H1 (cell line): Measurements from ENCODE around the gene DNAH10. TPM values are rescaled to one million over a fixed set of nuclear protein-coding genes. Genes with fewer than 3 reads are reported as not detected.

ENCODE experiments used
- CTCF ChIA-PET: fragments of 300-600 bp; sonication (Branson Sonifier 250); formaldehyde crosslinking; loops from one replicate; lab custom pipeline; 2021; ENCODE audit not compliant: partially characterized antibody; lab: Charles Lee
- POLR2A ChIA-PET: fragments of 300-600 bp; sonication (Branson Sonifier 250); formaldehyde crosslinking; loops from one replicate; lab custom pipeline; 2021; ENCODE audit warnings: inconsistent platforms; ENCODE audit not compliant: partially characterized antibody; lab: Charles Lee
- DNase-seq, 2 experiments: peaks; one replicate each; pipeline versions ENCODE4 v3.0.0 to v3.0.0-alpha.2; 2010 to 2022; ENCODE audit warnings: low spot score in 2 of 2, low read depth in 1 of 2, mixed read lengths in 1 of 2
- FAIRE-seq: peaks from 2 replicates; lab custom pipeline; 2011; peaks lifted over from hg19 to GRCh38; lab: Jason Lieb, UNC
- H2AFZ ChIP-seq: 2 replicates; pipeline ENCODE4 v1.8.1; 2012; ENCODE audit warnings: low read length, inconsistent platforms
- H2AK5ac ChIP-seq: 2 replicates; pipeline ENCODE4 v1.6.1; 2013; ENCODE audit warnings: low read depth, low read length
- H2BK120ac ChIP-seq: replicated peaks from 2 replicates; pipeline ENCODE3; 2013; ENCODE audit warnings: low read depth, low read length, inconsistent platforms
- H2BK12ac ChIP-seq: 2 replicates; pipeline ENCODE4 v1.6.1; 2013; ENCODE audit warnings: low read depth, low read length
- H2BK15ac ChIP-seq: 2 replicates; pipeline ENCODE4 v1.6.1; 2013; ENCODE audit warnings: low read length
- H2BK20ac ChIP-seq: 2 replicates; pipeline ENCODE4 v1.6.1; 2013; ENCODE audit warnings: low read length
- H2BK5ac ChIP-seq: 2 replicates; pipeline ENCODE4 v1.6.1; 2013; ENCODE audit warnings: low read depth, low read length
- H3K14ac ChIP-seq: 2 replicates; pipeline ENCODE4 v1.6.1; 2013; ENCODE audit warnings: inconsistent platforms; ENCODE audit not compliant: insufficient read length
- H3K18ac ChIP-seq: 2 replicates; pipeline ENCODE4 v1.6.1; 2013; ENCODE audit warnings: low read length; ENCODE audit errors: extremely low read depth
- H3K23ac ChIP-seq: 2 replicates; pipeline ENCODE4 v1.6.1; 2013; ENCODE audit warnings: inconsistent platforms; ENCODE audit not compliant: insufficient read length
- H3K23me2 ChIP-seq: 2 replicates; pipeline ENCODE4 v1.6.1; 2013; ENCODE audit warnings: low read depth, low read length
- H3K27ac ChIP-seq: 2 replicates; pipeline ENCODE4 v1.6.1; 2011; ENCODE audit warnings: low read depth, low read length, inconsistent platforms
- H3K27me3 ChIP-seq, 4 experiments: replicated peaks in 1 of 4; 1 replicate in 1 of 4; 2 replicates in 3 of 4; pipeline versions ENCODE4 v1.6.1 to v1.8.1; 2011 to 2013; ENCODE audit warnings: low read length in 3 of 4, mild to moderate bottlenecking in 3 of 4, inconsistent platforms in 2 of 4, mixed read lengths in 2 of 4, moderate library complexity in 1 of 4; ENCODE audit not compliant: control insufficient read depth in 3 of 4, insufficient read depth in 3 of 4; ENCODE audit errors: extremely low read depth in 1 of 4
- H3K36me3 ChIP-seq, 4 experiments: 2 replicates each; pipeline versions ENCODE4 v1.6.1 to v1.8.1; 2011 to 2013; ENCODE audit warnings: mild to moderate bottlenecking in 4 of 4, low read length in 3 of 4, moderate library complexity in 2 of 4, control low read depth in 1 of 4, inconsistent platforms in 1 of 4; ENCODE audit not compliant: insufficient read depth in 4 of 4, control insufficient read depth in 2 of 4
- H3K4ac ChIP-seq: replicated peaks from 2 replicates; pipeline ENCODE3; 2013; ENCODE audit warnings: low read length, low read depth, mixed read lengths, inconsistent platforms; ENCODE audit not compliant: insufficient read length
- H3K4me1 ChIP-seq, 4 experiments: replicated peaks in 1 of 4; 1 replicate in 1 of 4; 2 replicates in 3 of 4; pipeline versions ENCODE4 v1.6.1 to v1.8.1; 2011 to 2013; ENCODE audit warnings: low read length in 3 of 4, inconsistent platforms in 2 of 4, mixed read lengths in 1 of 4; ENCODE audit not compliant: insufficient read depth in 4 of 4, control insufficient read depth in 3 of 4
- H3K4me2 ChIP-seq, 2 experiments: 2 replicates each; pipeline versions ENCODE4 v1.6.1 to v1.8.1; 2011 to 2013; ENCODE audit warnings: low read depth in 2 of 2, low read length in 2 of 2, control low read depth in 1 of 2, inconsistent platforms in 1 of 2, mild to moderate bottlenecking in 1 of 2; ENCODE audit not compliant: insufficient read depth in 1 of 2
- H3K4me3 ChIP-seq, 4 experiments: fragments of 200-600, 300-600 bp in 1 of 4; sonication (generic), shearing (Covaris generic), sonication (Bioruptor Twin) in 1 of 4; 2 replicates each; pipeline versions ENCODE4 v1.5.1 to v1.8.1; 2011 to 2016; ENCODE audit warnings: low read length in 4 of 4, low read depth in 3 of 4, control low read depth in 2 of 4, inconsistent platforms in 2 of 4, mild to moderate bottlenecking in 2 of 4, mixed read lengths in 1 of 4, moderate library complexity in 1 of 4; ENCODE audit not compliant: insufficient read depth in 2 of 4; ENCODE audit errors: extremely low read depth in 1 of 4
- H3K56ac ChIP-seq: replicated peaks from 2 replicates; pipeline ENCODE3; 2013; ENCODE audit warnings: low read depth, mild to moderate bottlenecking, mixed read lengths, low read length, inconsistent platforms; ENCODE audit not compliant: insufficient read length
- H3K79me1 ChIP-seq: 2 replicates; pipeline ENCODE4 v1.6.1; 2013; ENCODE audit warnings: low read depth, low read length, control low read depth
- H3K79me2 ChIP-seq, 2 experiments: 2 replicates each; pipeline versions ENCODE4 v1.6.1 to v1.8.1; 2012 to 2013; ENCODE audit warnings: low read length in 2 of 2, mild to moderate bottlenecking in 2 of 2, inconsistent platforms in 1 of 2; ENCODE audit not compliant: insufficient read depth in 2 of 2, control insufficient read depth in 1 of 2
- H3K9ac ChIP-seq, 4 experiments: replicated peaks in 1 of 4; 1 replicate in 1 of 4; 2 replicates in 3 of 4; pipeline versions ENCODE4 v1.6.1 to v1.8.1; 2011 to 2013; ENCODE audit warnings: low read depth in 3 of 4, low read length in 3 of 4, control low read depth in 2 of 4, mild to moderate bottlenecking in 2 of 4, moderate library complexity in 2 of 4, inconsistent platforms in 1 of 4; ENCODE audit errors: extremely low read depth in 1 of 4
- H3K9me3 ChIP-seq, 2 experiments: 2 replicates each; pipeline versions ENCODE4 v1.6.1 to v1.8.1; 2012 to 2013; ENCODE audit warnings: mild to moderate bottlenecking in 2 of 2, moderate library complexity in 2 of 2, control low read depth in 1 of 2, inconsistent platforms in 1 of 2, low read depth in 1 of 2, low read length in 1 of 2, mixed read lengths in 1 of 2; ENCODE audit not compliant: insufficient read depth in 2 of 2
- H4K20me1 ChIP-seq, 2 experiments: replicated peaks in 1 of 2; 2 replicates each; pipeline versions ENCODE3 to v1.8.1; 2011 to 2013; ENCODE audit warnings: inconsistent platforms in 2 of 2, low read length in 2 of 2, mild to moderate bottlenecking in 1 of 2; ENCODE audit not compliant: insufficient read depth in 2 of 2, control insufficient read depth in 1 of 2
- H4K5ac ChIP-seq: 2 replicates; pipeline ENCODE4 v1.6.1; 2013; ENCODE audit warnings: low read length, low read depth, mixed read lengths, inconsistent platforms; ENCODE audit not compliant: insufficient read length
- H4K8ac ChIP-seq: 2 replicates; pipeline ENCODE4 v1.8.0; 2013; ENCODE audit warnings: mild to moderate bottlenecking, moderate library complexity, low read length, inconsistent platforms; ENCODE audit not compliant: insufficient read depth; ENCODE audit errors: extremely low read depth
- H4K91ac ChIP-seq: replicated peaks from 2 replicates; pipeline ENCODE3; 2013; ENCODE audit warnings: low read length, mixed read lengths, inconsistent platforms; ENCODE audit not compliant: insufficient read length
- CBX8 ChIP-seq: fragments of 300-800, 300-1000 bp; sonication (generic); IDR thresholded peaks from 2 replicates; pipeline ENCODE4 v1.7.1; 2016; ENCODE audit warnings: low read depth, low read length, borderline replicate concordance
- CEBPB ChIP-seq: IDR thresholded peaks from 2 replicates; pipeline ENCODE4 v1.6.1; 2012; ENCODE audit warnings: low read depth, low read length
- CHD1 ChIP-seq: IDR thresholded peaks from 2 replicates; pipeline ENCODE4 v1.6.1; 2012; ENCODE audit warnings: low read depth, low read length, improper control_type of control experiment
- EP300 ChIP-seq, 2 experiments: IDR thresholded peaks; 1 replicate in 1 of 2; 2 replicates in 1 of 2; pipeline ENCODE4 v1.6.1; 2011 to 2012; ENCODE audit warnings: low read depth in 2 of 2, low read length in 2 of 2, mild to moderate bottlenecking in 2 of 2, borderline replicate concordance in 1 of 2, inconsistent platforms in 1 of 2, moderate library complexity in 1 of 2
- KDM5A ChIP-seq: fragments of 200-600 bp; IDR thresholded peaks from 2 replicates; pipeline ENCODE4 v1.7.1; 2012; ENCODE audit warnings: mild to moderate bottlenecking, low read length, inconsistent platforms, mixed read lengths
- MAFK ChIP-seq: IDR thresholded peaks from 2 replicates; pipeline ENCODE4 v1.6.1; 2012; ENCODE audit warnings: low read depth, mild to moderate bottlenecking, improper control_type of control experiment, low read length
- RAD21 ChIP-seq, 2 experiments: IDR thresholded peaks in 1 of 2; conservative IDR thresholded peaks in 1 of 2; 2 replicates each; pipeline ENCODE4 v1.6.1; 2011; ENCODE audit warnings: low read depth in 2 of 2, low read length in 2 of 2, improper control_type of control experiment in 1 of 2, inconsistent platforms in 1 of 2, mild to moderate bottlenecking in 1 of 2, moderate library complexity in 1 of 2
- RFX5 ChIP-seq: IDR thresholded peaks from 2 replicates; pipeline ENCODE4 v1.6.1; 2011; ENCODE audit warnings: low read depth, low read length, improper control_type of control experiment, borderline replicate concordance
- SIRT6 ChIP-seq: IDR thresholded peaks from one replicate; pipeline ENCODE4 v1.7.1; 2012; ENCODE audit warnings: low read length, inconsistent platforms
- SP1 ChIP-seq: IDR thresholded peaks from 2 replicates; pipeline ENCODE4 v1.6.1; 2011; ENCODE audit warnings: low read depth, low read length
- TAF7 ChIP-seq: optimal IDR thresholded peaks from 2 replicates; pipeline ENCODE3; 2011; ENCODE audit warnings: low read depth, mild to moderate bottlenecking, inconsistent platforms, low read length, moderate library complexity, borderline replicate concordance
- TBP ChIP-seq: IDR thresholded peaks from 2 replicates; pipeline ENCODE4 v1.6.1; 2011; ENCODE audit warnings: low read depth, low read length, improper control_type of control experiment
- WGBS, 2 experiments: shearing (Covaris generic) in 1 of 2; methylation state at CpG; one replicate each; pipeline versions ENCODE4 v1.1.6 to v1.1.7; 2013 to 2015; ENCODE audit warnings: low lambda C conversion rate in 2 of 2, mixed read lengths in 2 of 2, inconsistent platforms in 1 of 2, low coverage in 1 of 2, missing lambda C conversion rate in 1 of 2; ENCODE audit not compliant: insufficient replicate concordance in 2 of 2, insufficient coverage in 1 of 2, insufficient read length in 1 of 2; ENCODE audit errors: extremely low coverage in 1 of 2, missing lambda C conversion rate in 1 of 2; 5-methylcytosine and 5-hydroxymethylcytosine counted together
- polyA plus RNA-seq, 7 experiments: library from polyadenylated mRNA; depleted of rRNA in 3 of 7; stranded (reverse) in 5 of 7; unstranded in 2 of 7; fragments of >200 nt in 5 of 7; fragments of 200-250 nt in 2 of 7; gene quantifications; 1 replicate in 5 of 7; 2 replicates in 1 of 7; 4 replicates in 1 of 7; pipeline versions ENCODE4 v1.2.1 to v1.2.3, GENCODE V29; 2011 to 2013; ENCODE audit warnings: missing spikeins in 2 of 7, mixed read lengths in 2 of 7
- total RNA-seq: library from RNA; stranded (reverse); fragmentation: NEBNext Ultra II Directional; extraction: Animal tissue kit (Norgen Biotek cat#: 25700); gene quantifications from 2 replicates; pipeline ENCODE4 v1.2.1, GENCODE V29; 2021
- TF ChIP-seq, protein P1 (sequence below): IDR thresholded peaks from 2 replicates; pipeline ENCODE4 v1.6.1; 2012; ENCODE audit warnings: low read length, inconsistent platforms

Gene DNAH10
- total and polyA plus RNA-seq, 2 of the 8 experiments (the other 6 are each of a cell fraction or from before 2014, with no cell fraction given), result 0.02 to 0.24 TPM

DNA sequence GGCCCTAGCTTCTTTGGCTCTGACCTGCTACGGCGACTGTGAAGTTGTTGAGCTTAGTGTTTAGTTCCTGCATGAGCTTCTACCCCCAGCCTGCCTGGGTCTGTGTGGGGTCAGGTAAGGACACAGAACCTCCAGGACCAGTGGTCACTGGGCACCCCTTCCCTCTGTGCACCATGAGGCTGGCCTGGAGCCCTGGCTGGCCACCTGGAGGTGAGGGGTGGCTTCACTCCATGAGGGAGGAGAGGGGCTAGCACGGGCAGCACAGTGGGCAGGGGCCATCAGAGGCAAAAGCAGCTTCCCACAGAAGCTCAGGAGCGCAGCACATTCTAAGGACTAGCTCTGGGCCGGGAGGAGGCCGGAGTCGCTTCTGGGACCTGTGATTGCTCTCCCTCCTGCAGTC is 173.9 kb downstream of the DNAH10 start:
- Histone ChIP-seq H4K5ac (no peak overlapping the region), H2BK20ac (no peak overlapping the region), H4K20me1 (no peaks in the 10 kb centered on the region), H3K4me3 (no peak overlapping the region), H3K4me2 (no peak overlapping the region), H3K23ac (no peak overlapping the region), H3K9ac (no peak overlapping the region), H3K27ac (no peak overlapping the region), H3K56ac (no peak overlapping the region), H3K14ac (no peak overlapping the region), H2BK120ac (no peak overlapping the region), H4K8ac (no peak overlapping the region), H3K18ac (no peak overlapping the region), H3K23me2 (no peaks in the 10 kb centered on the region), H3K9me3 (no peaks in the 10 kb centered on the region), H4K91ac (no peak overlapping the region), H2AK5ac (no peak overlapping the region), H2BK15ac (no peak overlapping the region), H3K79me2 (no peaks in the 10 kb centered on the region), H2BK12ac (no peak overlapping the region), H3K4me1 (no peaks in the 10 kb centered on the region), H3K79me1 (no peaks in the 10 kb centered on the region), H3K36me3 (no peaks in the 10 kb centered on the region), H2BK5ac (no peak overlapping the region), H2AFZ (no peak overlapping the region), H3K27me3 (peaks cover 0 to 2% (median 0%) of the 10 kb centered on the region in 4 experiments; a peak in 1 of 7 replicates), H3K4ac (no peak overlapping the region)
- FAIRE-seq (no peak), DNase-seq (no peak)
- CTCF ChIA-PET, result interaction anchor here (0.7 to 5.2 kb wide), 8 partner anchors 9 to 136 kb away, joined by 3 to 26 read pairs (median 4); no protein-coding TSS in a partner anchor
- POLR2A ChIA-PET, result no interaction called here
- WGBS, 2 experiments, result 80% methylated on average over 6 of the region's 7 CpGs; no CpG with 5 or more reads in 1 of the 2 experiments
- TF ChIP-seq, protein P1, sequence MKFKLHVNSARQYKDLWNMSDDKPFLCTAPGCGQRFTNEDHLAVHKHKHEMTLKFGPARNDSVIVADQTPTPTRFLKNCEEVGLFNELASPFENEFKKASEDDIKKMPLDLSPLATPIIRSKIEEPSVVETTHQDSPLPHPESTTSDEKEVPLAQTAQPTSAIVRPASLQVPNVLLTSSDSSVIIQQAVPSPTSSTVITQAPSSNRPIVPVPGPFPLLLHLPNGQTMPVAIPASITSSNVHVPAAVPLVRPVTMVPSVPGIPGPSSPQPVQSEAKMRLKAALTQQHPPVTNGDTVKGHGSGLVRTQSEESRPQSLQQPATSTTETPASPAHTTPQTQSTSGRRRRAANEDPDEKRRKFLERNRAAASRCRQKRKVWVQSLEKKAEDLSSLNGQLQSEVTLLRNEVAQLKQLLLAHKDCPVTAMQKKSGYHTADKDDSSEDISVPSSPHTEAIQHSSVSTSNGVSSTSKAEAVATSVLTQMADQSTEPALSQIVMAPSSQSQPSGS, result no peak
- TF ChIP-seq KDM5A (no peak), CHD1 (no peak), TBP (no peak), RFX5 (no peak), CBX8 (no peak), EP300 (IDR thresholded peaks at IDR 0.05; ENCODE audit: borderline replicate concordance in 1 of 2, low read depth in 2 of 2, low read length in 2 of 2) (no peak), SIRT6 (no peak), RAD21 (IDR thresholded peaks at IDR 0.05 in 1 of 2, conservative IDR thresholded peaks at IDR 0.05 in 1 of 2; ENCODE audit: low read depth in 2 of 2, low read length in 2 of 2) (no peak), CEBPB (no peak), TAF7 (no peak), SP1 (no peak), MAFK (no peak)
